ES-I3 (cell line): ENCODE results near the gene USP32.

Source experiments
- H3K36me3 ChIP-seq: 2 replicates; pipeline ENCODE4 v1.6.1; 2013; ENCODE audit warnings: mild to moderate bottlenecking, low read length, control low read depth, moderate library complexity; ENCODE audit not compliant: insufficient read depth
- H3K4me1 ChIP-seq: 2 replicates; pipeline ENCODE4 v1.6.1; 2013; ENCODE audit warnings: mild to moderate bottlenecking, control low read depth, low read length; ENCODE audit not compliant: insufficient read depth
- H3K9ac ChIP-seq: 2 replicates; pipeline ENCODE4 v1.6.1; 2013; ENCODE audit warnings: low read depth, mild to moderate bottlenecking, low read length, moderate library complexity
- H3K9me3 ChIP-seq: 2 replicates; pipeline ENCODE4 v1.6.1; 2013; ENCODE audit warnings: mild to moderate bottlenecking, low read length, moderate library complexity; ENCODE audit not compliant: control insufficient read depth, insufficient read depth

Gene USP32

GRCh38 chr17:60297760-60298401 is 94.1 kb downstream of the USP32 start:
- H3K36me3 ChIP-seq, result peaks cover 7% of the 10 kb centered on the region; the same call in 1 of the 2 replicates
- H3K4me1 ChIP-seq, result no peaks in the 10 kb centered on the region
- no peaks in the 10 kb centered on the region for H3K9me3 ChIP-seq
- H3K9ac ChIP-seq, result no peak overlapping the region

DNA sequence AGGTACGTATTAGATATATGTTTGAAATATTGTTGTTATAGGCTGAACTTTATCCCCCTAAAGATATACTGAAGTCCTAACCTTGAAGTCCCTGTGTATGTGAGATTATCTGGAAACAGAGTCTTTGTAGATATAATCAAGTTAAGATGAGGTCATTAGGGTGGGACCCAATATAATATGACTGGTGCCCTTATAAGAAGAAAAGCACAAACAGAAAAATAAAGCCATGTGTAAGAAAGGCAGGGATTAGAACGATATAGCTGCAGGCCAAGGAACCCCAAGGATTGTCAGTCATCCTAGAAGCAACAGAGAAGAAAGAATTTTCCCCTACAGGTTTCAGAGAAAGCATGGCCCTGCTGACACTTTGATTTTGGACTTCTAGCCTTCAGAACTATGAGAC is 95.8 kb downstream of the USP32 start:
- Histone ChIP-seq H3K36me3 (peaks cover 7% of the 10 kb centered on the region; the same call in 1 of the 2 replicates), H3K9me3 (no peaks in the 10 kb centered on the region), H3K4me1 (no peaks in the 10 kb centered on the region), H3K9ac (no peak overlapping the region)

GRCh38 chr17:60293580-60294335 is 98.2 kb downstream of the USP32 start:
- Histone ChIP-seq H3K9me3 (no peaks in the 10 kb centered on the region), H3K36me3 (peaks cover 3% of the 10 kb centered on the region; the same call in 1 of the 2 replicates), H3K4me1 (no peaks in the 10 kb centered on the region), H3K9ac (no peak overlapping the region)

DNA sequence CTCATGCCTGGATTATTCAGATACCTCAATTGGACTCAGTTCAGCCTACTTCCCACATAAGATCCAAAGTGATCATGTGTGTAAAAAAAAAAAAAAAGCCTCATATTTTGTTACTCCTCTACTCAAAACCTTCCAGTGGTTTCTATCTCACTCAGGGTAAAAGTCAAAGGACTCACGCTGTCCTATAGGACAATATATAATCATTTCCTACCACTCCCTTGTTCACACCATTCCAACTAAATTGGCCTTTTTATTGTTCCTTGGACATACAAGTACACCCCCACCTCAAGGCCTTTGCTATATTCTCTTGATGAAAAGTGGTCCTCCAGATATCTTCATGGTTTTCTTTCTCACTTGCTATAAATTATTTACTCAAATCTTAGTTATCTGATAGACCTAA is 99.2 kb downstream of the USP32 start:
- no peaks in the 10 kb centered on the region for H3K4me1 ChIP-seq
- H3K9ac ChIP-seq, result no peak overlapping the region
- H3K36me3 ChIP-seq, result peaks cover 3% of the 10 kb centered on the region; the same call in 1 of the 2 replicates
- no peaks in the 10 kb centered on the region for H3K9me3 ChIP-seq

- Histone ChIP-seq H3K9me3 (no peaks in the 10 kb centered on the region), H3K36me3 (peaks cover 3% of the 10 kb centered on the region; the same call in 1 of the 2 replicates), H3K4me1 (no peaks in the 10 kb centered on the region), H3K9ac (no peak overlapping the region)
These were observed 107.2 kb downstream of the USP32 start for GRCh38 chr17:60284709-60285108.

DNA sequence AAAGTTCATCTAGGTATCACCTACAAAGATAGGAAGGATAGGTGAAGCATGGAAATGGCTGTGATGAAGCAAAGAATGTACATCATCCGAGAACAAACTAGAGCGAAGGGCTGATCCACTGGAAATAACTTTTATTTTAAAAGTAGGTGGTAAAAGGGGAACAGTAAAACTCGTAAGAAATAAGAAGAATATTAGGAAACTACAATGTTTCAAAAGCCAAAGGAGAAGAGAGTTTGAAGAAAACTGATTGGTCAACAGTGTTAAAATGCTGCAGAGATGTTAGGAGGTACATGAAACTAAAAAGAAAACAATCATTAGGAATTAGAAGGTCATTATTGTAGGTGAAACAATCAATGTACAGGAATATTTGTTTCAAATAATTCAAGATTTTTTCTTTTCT is 108.1 kb downstream of the USP32 start:
- Histone ChIP-seq H3K4me1 (no peaks in the 10 kb centered on the region), H3K9me3 (no peaks in the 10 kb centered on the region), H3K9ac (no peak overlapping the region), H3K36me3 (0 out of 2 replicates have a peak, but pooled peaks cover 3% of the 10 kb centered on the region)

DNA sequence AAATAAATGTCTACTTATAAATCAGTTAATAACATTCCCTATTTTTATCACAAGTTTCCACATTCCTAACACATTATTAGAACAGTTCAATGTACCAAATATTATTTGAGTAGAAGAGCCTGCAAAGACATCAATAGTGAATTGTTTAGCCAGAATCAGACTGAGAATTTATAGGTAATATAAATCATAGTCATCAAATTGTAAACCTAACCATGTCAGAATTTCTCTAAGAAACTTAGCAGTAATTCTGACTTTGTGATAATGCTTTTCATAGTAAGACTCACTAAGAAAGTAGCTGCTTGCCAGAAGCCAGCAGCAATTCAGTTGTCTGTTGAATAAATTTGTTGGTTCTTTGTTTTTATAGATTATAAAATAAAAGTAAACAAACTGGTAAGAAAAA is 111.3 kb downstream of the USP32 start:
- no peaks in the 10 kb centered on the region for H3K4me1 ChIP-seq
- no peaks in the 10 kb centered on the region for H3K36me3 ChIP-seq
- H3K9me3 ChIP-seq, result no peaks in the 10 kb centered on the region
- no peak overlapping the region for H3K9ac ChIP-seq

- Histone ChIP-seq H3K9me3 (no peaks in the 10 kb centered on the region), H3K9ac (no peak overlapping the region), H3K4me1 (peaks cover 1% of the 10 kb centered on the region; the same call in 1 of the 2 replicates)
These were observed 113.7 kb downstream of the USP32 start for GRCh38 chr17:60278237-60278636.

GRCh38 chr17:60277258-60277657 is 114.7 kb downstream of the USP32 start:
- H3K4me1 ChIP-seq, result peaks cover 3% of the 10 kb centered on the region; the same call in 1 of the 2 replicates
- H3K36me3 ChIP-seq, result no peaks in the 10 kb centered on the region
- H3K9ac ChIP-seq, result no peak overlapping the region
- no peaks in the 10 kb centered on the region for H3K9me3 ChIP-seq

More at GRCh38 chr17:60278237-60278636, 113.7 kb downstream of the USP32 start:
- no peaks in the 10 kb centered on the region for H3K36me3 ChIP-seq

DNA sequence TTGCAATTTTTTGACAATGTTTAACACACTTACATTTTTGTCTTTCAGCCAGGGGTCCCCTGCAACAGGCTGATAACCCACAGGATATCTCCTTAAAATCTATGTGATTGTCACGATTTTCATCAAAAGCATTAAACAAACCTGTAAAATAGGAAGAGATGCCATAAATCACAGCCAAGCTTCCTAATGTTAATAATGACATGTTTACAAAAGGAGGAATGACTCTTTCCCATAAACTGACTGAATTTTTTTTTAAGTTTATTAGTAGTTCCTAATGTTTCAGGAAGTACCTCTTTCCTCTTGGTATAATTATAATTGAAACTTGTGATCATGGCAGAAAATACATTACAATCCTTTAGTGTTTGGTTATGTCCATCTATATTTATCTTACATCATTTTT is 122.5 kb downstream of the USP32 start:
- peaks cover 3% of the 10 kb centered on the region; the same call in 1 of the 2 replicates for H3K4me1 ChIP-seq
- H3K36me3 ChIP-seq, result 0 out of 2 replicates have a peak, but pooled peaks cover 2% of the 10 kb centered on the region
- no peaks in the 10 kb centered on the region for H3K9me3 ChIP-seq
- no peak overlapping the region for H3K9ac ChIP-seq

- Histone ChIP-seq H3K9me3 (no peaks in the 10 kb centered on the region), H3K36me3 (0 out of 2 replicates have a peak, but pooled peaks cover 10% of the 10 kb centered on the region), H3K4me1 (no peaks in the 10 kb centered on the region; the same call in 1 of the 2 replicates), H3K9ac (no peak overlapping the region)
These were observed 131.4 kb downstream of the USP32 start for GRCh38 chr17:60260540-60260939.

- Histone ChIP-seq H3K4me1 (no peaks in the 10 kb centered on the region; the same call in 1 of the 2 replicates), H3K36me3 (0 out of 2 replicates have a peak, but pooled peaks cover 10% of the 10 kb centered on the region), H3K9me3 (no peaks in the 10 kb centered on the region), H3K9ac (no peak overlapping the region)
These were observed 133.6 kb downstream of the USP32 start for GRCh38 chr17:60258313-60258712.

DNA sequence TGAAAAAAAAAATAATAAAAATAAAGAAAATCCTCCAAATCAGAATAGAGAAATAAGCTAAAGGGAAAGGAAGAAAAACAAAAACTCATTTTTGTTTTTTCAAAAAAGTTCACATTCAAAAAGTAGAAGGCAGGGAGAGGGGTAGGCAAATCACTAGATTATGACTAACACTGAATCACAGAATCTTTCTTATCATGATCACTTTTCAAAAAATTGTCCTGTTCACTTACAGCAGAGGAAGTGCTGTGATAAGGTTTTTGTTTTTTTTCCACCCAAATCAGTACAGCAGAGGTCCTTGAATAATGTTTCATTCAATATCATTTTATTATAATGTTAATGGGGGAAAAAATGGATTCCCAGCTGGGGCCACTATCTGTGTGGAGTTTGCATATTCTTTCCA is 135.8 kb downstream of the USP32 start:
- H3K9me3 ChIP-seq, result no peaks in the 10 kb centered on the region
- H3K9ac ChIP-seq, result no peak overlapping the region
- no peaks in the 10 kb centered on the region; the same call in 1 of the 2 replicates for H3K4me1 ChIP-seq
- H3K36me3 ChIP-seq, result 0 out of 2 replicates have a peak, but pooled peaks cover 14% of the 10 kb centered on the region

- Histone ChIP-seq H3K9ac (no peak overlapping the region), H3K9me3 (no peaks in the 10 kb centered on the region), H3K36me3 (peaks cover 19% of the 10 kb centered on the region; the same call in 1 of the 2 replicates), H3K4me1 (no peaks in the 10 kb centered on the region; the same call in 1 of the 2 replicates)
These were observed 138.9 kb downstream of the USP32 start for GRCh38 chr17:60253048-60253447.
